Fibroblast of pulmonary artery (primary cell): ENCODE measurements around the gene FNBP1L.

ENCODE experiments used
- DNase-seq: peaks from one replicate; pipeline ENCODE4 v3.0.0-alpha.2; 2010; ENCODE audit warnings: low read depth
- H3K4me3 ChIP-seq: replicated peaks from 2 replicates; pipeline ENCODE4 v1.5.1; 2011; ENCODE audit warnings: low read depth, mild to moderate bottlenecking, control low read depth, low read length, moderate library complexity
- CTCF ChIP-seq: IDR thresholded peaks from 2 replicates; pipeline ENCODE4 v1.5.1; 2011; ENCODE audit warnings: mild to moderate bottlenecking, control low read depth, low read length, inconsistent platforms; ENCODE audit errors: missing control alignments

Gene FNBP1L

GRCh38 chr1:93537396-93537795, 89.5 kb downstream of the FNBP1L start:
- H3K4me3 ChIP-seq: no peak overlapping the region
- DNase-seq: no peak
- TF ChIP-seq CTCF: no peak

GRCh38 chr1:93537924-93538323, 90.0 kb downstream of the FNBP1L start:
- no peak overlapping the region for H3K4me3 ChIP-seq
- no peak for DNase-seq
- no peak for TF ChIP-seq CTCF

- no peak for TF ChIP-seq CTCF
- DNase-seq: no peak
- H3K4me3 ChIP-seq: no peak overlapping the region
Measured at GRCh38 chr1:93541045-93541444, 93.1 kb downstream of the FNBP1L start.

GRCh38 chr1:93542398-93542797, 94.5 kb downstream of the FNBP1L start:
- no peak for DNase-seq
- no peak for TF ChIP-seq CTCF
- no peak overlapping the region for H3K4me3 ChIP-seq

GRCh38 chr1:93546162-93546863, 98.4 kb downstream of the FNBP1L start:
- H3K4me3 ChIP-seq: no peak overlapping the region
- DNase-seq: no peak
- TF ChIP-seq CTCF: no peak

GRCh38 chr1:93549131-93549530, 101.2 kb downstream of the FNBP1L start:
- DNase-seq: no peak
- no peak for TF ChIP-seq CTCF
- H3K4me3 ChIP-seq: no peak overlapping the region

- no peak for DNase-seq
Measured at GRCh38 chr1:93549811-93550210, 101.9 kb downstream of the FNBP1L start.

More at GRCh38 chr1:93549811-93550210, 101.9 kb downstream of the FNBP1L start:
- no peak for TF ChIP-seq CTCF
- H3K4me3 ChIP-seq: no peak overlapping the region
